ENCODE results near the gene GDF9. TPM values are rescaled to one million over a fixed set of nuclear protein-coding genes. Genes with fewer than 3 reads are reported as not detected.

GDF9 gene
- total RNA-seq, 2 experiments from 2014 or later = 0.87 to 0.89 TPM

DNA sequence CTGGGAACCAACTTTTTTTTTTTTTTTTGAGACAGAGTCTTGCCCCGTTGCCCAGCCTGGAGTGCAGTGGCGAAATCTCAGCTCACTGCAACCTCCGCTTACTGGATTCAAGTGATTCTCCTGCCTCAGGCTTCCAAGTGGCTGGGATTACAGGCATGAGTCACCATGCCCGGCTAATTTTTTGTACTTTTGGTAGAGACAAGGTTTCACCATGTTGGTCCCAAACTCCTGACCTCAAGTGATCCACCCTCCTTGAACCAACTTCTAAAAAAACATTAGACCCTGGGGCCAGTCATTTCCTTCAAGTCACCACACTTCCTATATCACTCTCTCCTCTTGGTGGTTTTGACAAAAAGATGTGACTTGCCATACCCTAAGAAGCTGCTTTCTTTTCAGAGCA is 25.0 kb downstream of the GDF9 start:
- CTCF ChIA-PET = no interaction called here
- DNase-seq = no peak
- Mint-ChIP-seq H3K4me1 (no peaks in the 10 kb centered on the region), H3K27ac (no peak overlapping the region), H3K27me3 (no peaks in the 10 kb centered on the region), H3K4me3 (no peak overlapping the region), H3K9me3 (no peaks in the 10 kb centered on the region), H3K36me3 (ENCODE audit: low read depth) (no peaks in the 10 kb centered on the region)
- POLR2A ChIA-PET = no interaction called here

- Mint-ChIP-seq H3K4me3 (no peak overlapping the region), H3K4me1 (no peaks in the 10 kb centered on the region), H3K27me3 (no peaks in the 10 kb centered on the region), H3K36me3 (ENCODE audit: low read depth) (no peaks in the 10 kb centered on the region), H3K9me3 (no peaks in the 10 kb centered on the region), H3K27ac (no peak overlapping the region)
- ChIA-PET CTCF (no interaction called here), POLR2A (no interaction called here)
- no peak for DNase-seq
Observed at GRCh38 chr5:132840896-132841295, 25.4 kb downstream of the GDF9 start.

DNA sequence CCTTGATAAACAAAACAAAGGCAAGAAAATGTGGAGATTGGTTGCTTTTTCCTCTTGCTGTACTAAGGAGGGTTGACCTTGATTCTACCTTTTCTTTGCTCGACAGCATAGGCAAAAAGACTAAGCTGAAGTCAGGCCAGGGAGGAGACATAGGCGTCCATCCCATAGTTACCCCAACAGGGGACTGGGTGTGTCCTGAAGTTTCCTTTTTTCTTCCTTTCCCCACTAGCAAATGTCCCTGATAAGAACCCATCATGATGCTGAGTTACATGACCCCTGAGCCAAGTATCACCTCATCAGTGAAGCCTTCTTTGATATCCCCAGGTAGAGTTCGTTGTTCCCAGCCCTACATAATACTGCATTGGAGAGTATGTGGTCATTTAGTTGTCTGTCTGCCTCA is 26.0 kb downstream of the GDF9 start:
- no peak overlapping the region for H3K27ac Mint-ChIP-seq
- no peaks in the 10 kb centered on the region for H3K36me3 Mint-ChIP-seq (ENCODE audit: low read depth)
- H3K9me3 Mint-ChIP-seq = no peaks in the 10 kb centered on the region
- H3K4me3 Mint-ChIP-seq = no peak overlapping the region
- H3K4me1 Mint-ChIP-seq = no peaks in the 10 kb centered on the region
- ChIA-PET CTCF (no interaction called here), POLR2A (no interaction called here)
- DNase-seq = no peak
- no peaks in the 10 kb centered on the region for H3K27me3 Mint-ChIP-seq

DNA sequence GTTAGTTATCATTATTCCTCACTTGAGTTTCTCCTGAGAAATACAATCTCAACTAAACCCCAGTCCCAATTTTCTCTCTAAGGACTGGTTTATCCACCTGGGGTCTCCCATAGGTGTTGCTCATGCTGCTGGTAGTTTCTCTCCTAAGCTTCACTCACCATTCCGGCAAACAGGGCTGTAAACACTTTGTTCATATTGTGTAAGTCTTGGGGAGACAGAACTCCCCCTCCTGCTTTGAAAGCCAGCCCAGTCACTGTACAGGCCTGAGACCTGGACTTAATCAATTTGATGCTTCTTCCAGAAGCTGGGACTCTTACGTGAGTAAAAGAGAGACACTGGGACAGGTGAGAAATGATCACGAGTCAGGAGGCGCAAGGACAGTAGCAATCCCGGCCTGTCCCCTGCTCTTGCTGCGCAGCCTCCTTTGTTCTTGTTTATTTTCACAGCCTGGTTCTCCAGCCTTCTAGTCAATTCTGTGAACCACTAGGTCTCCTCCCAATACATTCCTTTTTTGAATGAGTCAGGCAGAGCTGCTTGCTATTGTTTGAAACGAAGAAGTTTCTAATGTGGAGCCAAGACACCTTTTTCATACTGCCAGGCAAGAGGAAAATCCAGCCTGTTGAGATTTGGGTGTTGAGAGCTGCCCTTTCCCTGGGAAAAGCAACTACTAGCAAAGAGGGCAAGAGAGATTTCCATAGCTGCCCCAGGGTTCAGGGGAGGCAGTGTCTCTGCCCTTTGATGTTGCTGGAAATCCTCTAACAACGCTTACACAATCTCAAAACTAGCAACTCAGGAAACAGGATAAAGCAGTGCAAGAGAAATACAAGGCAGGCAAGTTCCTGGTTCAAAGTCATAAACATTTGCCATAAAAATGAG is 26.6 kb downstream of the GDF9 start:
- Mint-ChIP-seq H3K36me3 (ENCODE audit: low read depth) (no peaks in the 10 kb centered on the region), H3K27me3 (no peaks in the 10 kb centered on the region), H3K4me3 (no peak overlapping the region), H3K4me1 (no peaks in the 10 kb centered on the region), H3K9me3 (no peaks in the 10 kb centered on the region), H3K27ac (no peak overlapping the region)
- CTCF ChIA-PET = interaction anchor here (1.1 kb wide), 1 partner anchor 15 kb away, joined by 3 read pairs; no protein-coding TSS in a partner anchor
- no peak for DNase-seq
- POLR2A ChIA-PET = no interaction called here

GRCh38 chr5:132838516-132839282 is 27.6 kb downstream of the GDF9 start:
- H3K9me3 Mint-ChIP-seq = no peaks in the 10 kb centered on the region
- no peak overlapping the region for H3K4me3 Mint-ChIP-seq
- CTCF ChIA-PET = interaction anchor here (1.1 kb wide), 1 partner anchor 14 kb away, joined by 3 read pairs; no protein-coding TSS in a partner anchor

GRCh38 chr5:132837868-132838267 is 28.4 kb downstream of the GDF9 start:
- DNase-seq = no peak
- Mint-ChIP-seq H3K36me3 (ENCODE audit: low read depth) (no peaks in the 10 kb centered on the region), H3K27me3 (peaks cover 3% of the 10 kb centered on the region), H3K9me3 (no peaks in the 10 kb centered on the region), H3K4me3 (no peak overlapping the region), H3K4me1 (no peaks in the 10 kb centered on the region), H3K27ac (no peak overlapping the region)
- POLR2A ChIA-PET = no interaction called here
- CTCF ChIA-PET = no interaction called here

More at GRCh38 chr5:132838516-132839282, 27.6 kb downstream of the GDF9 start:
- POLR2A ChIA-PET = no interaction called here
- H3K4me1 Mint-ChIP-seq = no peaks in the 10 kb centered on the region
- H3K27ac Mint-ChIP-seq = no peak overlapping the region
- no peaks in the 10 kb centered on the region for H3K36me3 Mint-ChIP-seq (ENCODE audit: low read depth)
- no peaks in the 10 kb centered on the region for H3K27me3 Mint-ChIP-seq
- no peak for DNase-seq

- POLR2A ChIA-PET = no interaction called here
Observed at GRCh38 chr5:132836852-132837251, 29.4 kb downstream of the GDF9 start.

GRCh38 chr5:132834057-132834456 is 32.2 kb downstream of the GDF9 start:
- Mint-ChIP-seq H3K4me3 (no peak overlapping the region), H3K27ac (no peak overlapping the region), H3K27me3 (peaks cover 24% of the 10 kb centered on the region), H3K36me3 (ENCODE audit: low read depth) (no peaks in the 10 kb centered on the region), H3K4me1 (peaks cover 15% of the 10 kb centered on the region), H3K9me3 (no peaks in the 10 kb centered on the region)
- ChIA-PET CTCF (interaction anchor here (1.1 kb wide), 1 partner anchor 11 kb away, joined by 4 read pairs; no protein-coding TSS in a partner anchor), POLR2A (no interaction called here)
- DNase-seq = no peak

More at GRCh38 chr5:132836852-132837251, 29.4 kb downstream of the GDF9 start:
- no peaks in the 10 kb centered on the region for H3K36me3 Mint-ChIP-seq (ENCODE audit: low read depth)
- DNase-seq = no peak
- no peaks in the 10 kb centered on the region for H3K9me3 Mint-ChIP-seq
- H3K27ac Mint-ChIP-seq = no peak overlapping the region
- H3K4me1 Mint-ChIP-seq = no peaks in the 10 kb centered on the region
- peaks cover 8% of the 10 kb centered on the region for H3K27me3 Mint-ChIP-seq
- H3K4me3 Mint-ChIP-seq = no peak overlapping the region
- CTCF ChIA-PET = no interaction called here

- POLR2A ChIA-PET = interaction anchor here (0.7 kb wide), 1 partner anchor 36 kb away, joined by 6 read pairs; no protein-coding TSS in a partner anchor
- Mint-ChIP-seq H3K36me3 (ENCODE audit: low read depth) (no peaks in the 10 kb centered on the region), H3K4me1 (peaks cover 15% of the 10 kb centered on the region), H3K4me3 (no peak overlapping the region), H3K27me3 (peaks cover 39% of the 10 kb centered on the region), H3K27ac (no peak overlapping the region), H3K9me3 (no peaks in the 10 kb centered on the region)
- no peak for DNase-seq
- CTCF ChIA-PET = interaction anchor here (1.2 to 5.9 kb wide), 3 partner anchors 12 to 29 kb away, joined by 3 to 45 read pairs (median 4); no protein-coding TSS in a partner anchor
Observed at GRCh38 chr5:132832612-132833011, 33.7 kb downstream of the GDF9 start.

GRCh38 chr5:132831095-132831860 is 35.0 kb downstream of the GDF9 start:
- H3K9me3 Mint-ChIP-seq = no peaks in the 10 kb centered on the region
- no peak for DNase-seq
- H3K36me3 Mint-ChIP-seq (ENCODE audit: low read depth) = no peaks in the 10 kb centered on the region
- ChIA-PET CTCF (interaction anchor here (1.2 to 5.9 kb wide), 7 partner anchors 12 to 305 kb away, joined by 3 to 45 read pairs (median 3); no protein-coding TSS in a partner anchor), POLR2A (no interaction called here)
- H3K27me3 Mint-ChIP-seq = peaks cover 52% of the 10 kb centered on the region
- peak overlapping the region; percentile 66 for H3K4me3 Mint-ChIP-seq
- no peak overlapping the region for H3K27ac Mint-ChIP-seq
- peaks cover 15% of the 10 kb centered on the region for H3K4me1 Mint-ChIP-seq

GRCh38 chr5:132830436-132831094 is 35.7 kb downstream of the GDF9 start, which contains the start of gene SHROOM1:
Gene SHROOM1 (minus strand): TSS chr5:132830647. CDS start chr5:132826140, 4,507 bp downstream.
- H3K27me3 Mint-ChIP-seq = peaks cover 55% of the 10 kb centered on the region
- H3K4me1 Mint-ChIP-seq = peaks cover 15% of the 10 kb centered on the region
- no peaks in the 10 kb centered on the region for H3K36me3 Mint-ChIP-seq (ENCODE audit: low read depth)
- CTCF ChIA-PET = interaction anchor here (0.9 to 5.9 kb wide), 9 partner anchors 11 to 305 kb away, joined by 3 to 45 read pairs (median 4); no protein-coding TSS in a partner anchor
- H3K4me3 Mint-ChIP-seq = peak within 1 kb of the TSS; percentile 75
- no peaks in the 10 kb centered on the region for H3K9me3 Mint-ChIP-seq
- no peak for DNase-seq
- peak within 1 kb of the TSS; percentile 80 for H3K27ac Mint-ChIP-seq
- POLR2A ChIA-PET = no interaction called here
